Measurements from ENCODE around the gene PGAP3. TPM values are rescaled to one million over a fixed set of nuclear protein-coding genes. Genes with fewer than 3 reads are reported as not detected.

PGAP3 gene
- total RNA-seq, 1 experiment from 2014 or later, result 13.2 TPM

DNA sequence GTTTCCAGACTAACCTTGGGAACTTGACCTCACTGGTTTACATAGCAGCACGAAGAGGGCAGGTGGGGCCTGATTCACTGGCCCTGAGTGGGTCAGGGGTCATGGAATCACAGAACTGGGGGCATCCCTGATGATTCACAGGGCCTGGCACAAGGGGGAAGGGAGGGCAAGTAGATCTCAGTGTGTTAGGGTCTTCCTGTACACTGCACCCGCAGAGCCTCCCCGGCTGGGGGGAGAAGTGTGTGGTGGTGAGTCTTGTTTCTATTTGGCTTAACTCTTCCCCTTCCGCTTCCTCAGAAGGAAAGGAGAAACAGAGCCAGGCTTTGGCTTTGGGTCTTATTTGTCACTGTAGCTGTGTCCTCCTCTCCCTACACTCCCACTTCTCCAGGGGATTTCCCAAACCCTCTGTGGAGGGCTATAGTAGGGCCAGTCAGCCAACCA, 47.2 kb downstream of the PGAP3 start:
- ChIA-PET CTCF (interaction anchor here (0.7 kb wide), 1 partner anchor 89 kb away, joined by 3 read pairs; no protein-coding TSS in a partner anchor), POLR2A (interaction anchor here (0.5 kb wide), 1 partner anchor 113 kb away, joined by 3 read pairs; no protein-coding TSS in a partner anchor)
- BruUV-seq (replicated peaks), result no TSS peak
- peaks cover 39% of the 10 kb centered on the region for H3K4me1 Mint-ChIP-seq (ENCODE audit: insufficient read depth, unreplicated experiment)
- H3K27ac Mint-ChIP-seq (ENCODE audit: low read depth, unreplicated experiment), result no peak overlapping the region
- TF ChIP-seq, protein P1, sequence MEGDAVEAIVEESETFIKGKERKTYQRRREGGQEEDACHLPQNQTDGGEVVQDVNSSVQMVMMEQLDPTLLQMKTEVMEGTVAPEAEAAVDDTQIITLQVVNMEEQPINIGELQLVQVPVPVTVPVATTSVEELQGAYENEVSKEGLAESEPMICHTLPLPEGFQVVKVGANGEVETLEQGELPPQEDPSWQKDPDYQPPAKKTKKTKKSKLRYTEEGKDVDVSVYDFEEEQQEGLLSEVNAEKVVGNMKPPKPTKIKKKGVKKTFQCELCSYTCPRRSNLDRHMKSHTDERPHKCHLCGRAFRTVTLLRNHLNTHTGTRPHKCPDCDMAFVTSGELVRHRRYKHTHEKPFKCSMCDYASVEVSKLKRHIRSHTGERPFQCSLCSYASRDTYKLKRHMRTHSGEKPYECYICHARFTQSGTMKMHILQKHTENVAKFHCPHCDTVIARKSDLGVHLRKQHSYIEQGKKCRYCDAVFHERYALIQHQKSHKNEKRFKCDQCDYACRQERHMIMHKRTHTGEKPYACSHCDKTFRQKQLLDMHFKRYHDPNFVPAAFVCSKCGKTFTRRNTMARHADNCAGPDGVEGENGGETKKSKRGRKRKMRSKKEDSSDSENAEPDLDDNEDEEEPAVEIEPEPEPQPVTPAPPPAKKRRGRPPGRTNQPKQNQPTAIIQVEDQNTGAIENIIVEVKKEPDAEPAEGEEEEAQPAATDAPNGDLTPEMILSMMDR (IDR thresholded peaks at IDR 0.05; ENCODE audit: unreplicated experiment), result no peak
- no peaks in the 10 kb centered on the region for H3K27me3 Mint-ChIP-seq (ENCODE audit: insufficient read depth, unreplicated experiment)
- H3K4me3 Mint-ChIP-seq (ENCODE audit: unreplicated experiment), result no peak overlapping the region
- H3K9me3 Mint-ChIP-seq (ENCODE audit: unreplicated experiment), result no peaks in the 10 kb centered on the region
- intact Hi-C loops (cut with micrococcal nuclease), result no loop called here
- H3K36me3 Mint-ChIP-seq (ENCODE audit: insufficient read depth, unreplicated experiment), result peaks cover 10% of the 10 kb centered on the region
- no peak for DNase-seq (ENCODE audit: unreplicated experiment)

DNA sequence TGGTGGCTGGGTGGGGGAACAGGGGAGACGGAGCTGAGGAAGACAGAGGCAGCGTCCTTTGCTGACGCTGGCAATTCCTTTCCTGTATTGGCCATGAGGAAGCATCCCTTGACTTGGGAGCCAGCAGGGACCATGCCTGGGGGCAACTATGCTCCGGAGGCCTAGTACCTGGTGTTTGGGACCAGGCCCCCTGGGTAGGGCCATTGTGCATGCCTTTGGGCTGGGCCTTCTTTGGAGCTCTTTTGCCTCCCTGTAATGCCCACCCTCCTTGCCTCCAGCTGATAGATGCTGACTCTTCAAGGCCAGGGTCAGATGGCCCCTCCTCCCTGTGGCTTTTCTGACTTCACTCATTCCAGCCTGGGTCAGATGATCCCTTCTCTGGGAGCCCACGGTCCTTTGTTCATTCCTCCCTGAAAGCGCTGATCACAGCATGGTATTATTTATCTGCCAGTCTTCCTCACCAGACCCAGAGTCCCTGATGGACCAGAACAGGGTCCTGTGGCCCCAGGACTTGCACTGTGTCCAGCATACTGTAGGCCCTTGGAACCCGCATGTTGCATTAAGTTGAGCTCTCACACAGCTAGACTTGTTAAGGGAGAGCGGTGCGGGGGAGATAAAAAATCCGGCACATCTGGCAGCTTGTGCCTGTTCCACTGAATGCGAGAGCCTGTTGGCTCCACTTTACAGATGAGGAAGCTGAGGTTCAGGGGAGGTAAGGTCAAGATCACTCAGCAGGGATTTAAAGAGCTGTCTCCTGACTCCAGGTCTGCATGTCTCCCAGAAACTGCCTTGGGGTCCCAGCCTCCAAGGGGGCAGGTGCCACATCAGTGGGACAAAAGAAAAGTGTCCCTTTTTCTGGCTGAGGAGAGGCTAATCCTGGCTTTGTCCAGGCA, 48.0 kb downstream of the PGAP3 start:
- BruUV-seq (replicated peaks), result no TSS peak
- Mint-ChIP-seq H3K4me1 (ENCODE audit: insufficient read depth, unreplicated experiment) (peaks cover 39% of the 10 kb centered on the region), H3K27ac (ENCODE audit: low read depth, unreplicated experiment) (peak overlapping the region; percentile 97), H3K27me3 (ENCODE audit: insufficient read depth, unreplicated experiment) (no peaks in the 10 kb centered on the region), H3K36me3 (ENCODE audit: insufficient read depth, unreplicated experiment) (peaks cover 2% of the 10 kb centered on the region), H3K4me3 (ENCODE audit: unreplicated experiment) (no peak overlapping the region), H3K9me3 (ENCODE audit: unreplicated experiment) (no peaks in the 10 kb centered on the region)
- intact Hi-C loops (cut with micrococcal nuclease), result loop anchor here (5.0 kb wide), 2 partner anchors 47 to 112 kb away; partner anchors contain the start of gene PGAP3
- ChIA-PET CTCF (interaction anchor here (0.7 to 9.9 kb wide), 3 partner anchors 14 to 90 kb away, joined by 3 to 146 read pairs (median 6); no protein-coding TSS in a partner anchor), POLR2A (no interaction called here)
- DNase-seq (ENCODE audit: unreplicated experiment), result no peak
- TF ChIP-seq, protein P1 (IDR thresholded peaks at IDR 0.05; ENCODE audit: unreplicated experiment), result no peak

DNA sequence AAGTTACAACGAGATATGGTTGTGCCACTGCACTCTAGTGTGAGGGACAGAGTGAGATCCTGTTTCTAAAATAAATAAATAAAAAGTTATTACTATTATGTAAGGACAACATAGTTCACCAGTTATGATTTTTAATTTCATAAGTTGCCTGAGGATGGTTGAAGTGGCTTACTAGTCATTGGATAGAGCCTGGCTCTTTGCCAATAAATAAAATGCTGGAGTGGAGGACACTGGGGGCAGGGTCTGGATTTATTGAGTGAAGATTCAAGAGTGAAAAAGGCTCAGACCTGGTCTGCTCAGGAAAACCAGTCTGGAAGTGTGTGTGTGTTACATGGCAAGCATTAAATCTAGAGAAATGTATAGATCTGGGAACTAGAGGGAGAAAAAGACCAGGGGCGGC, 48.8 kb downstream of the PGAP3 start:
- no peaks in the 10 kb centered on the region for H3K36me3 Mint-ChIP-seq (ENCODE audit: insufficient read depth, unreplicated experiment)
- BruUV-seq (replicated peaks), result no TSS peak
- ChIA-PET POLR2A (no interaction called here), CTCF (interaction anchor here (1.4 to 9.9 kb wide), 2 partner anchors 15 to 17 kb away, joined by 6 to 146 read pairs; no protein-coding TSS in a partner anchor)
- H3K27ac Mint-ChIP-seq (ENCODE audit: low read depth, unreplicated experiment), result peak overlapping the region; percentile 97
- no peak for DNase-seq (ENCODE audit: unreplicated experiment)
- peaks cover 35% of the 10 kb centered on the region for H3K4me1 Mint-ChIP-seq (ENCODE audit: insufficient read depth, unreplicated experiment)
- H3K9me3 Mint-ChIP-seq (ENCODE audit: unreplicated experiment), result no peaks in the 10 kb centered on the region
- TF ChIP-seq, protein P1 (IDR thresholded peaks at IDR 0.05; ENCODE audit: unreplicated experiment), result no peak
- H3K4me3 Mint-ChIP-seq (ENCODE audit: unreplicated experiment), result no peak overlapping the region
- H3K27me3 Mint-ChIP-seq (ENCODE audit: insufficient read depth, unreplicated experiment), result no peaks in the 10 kb centered on the region
- intact Hi-C loops (cut with micrococcal nuclease), result loop anchor here (5.0 kb wide), 2 partner anchors 48 to 113 kb away; partner anchors contain the start of gene PGAP3

DNA sequence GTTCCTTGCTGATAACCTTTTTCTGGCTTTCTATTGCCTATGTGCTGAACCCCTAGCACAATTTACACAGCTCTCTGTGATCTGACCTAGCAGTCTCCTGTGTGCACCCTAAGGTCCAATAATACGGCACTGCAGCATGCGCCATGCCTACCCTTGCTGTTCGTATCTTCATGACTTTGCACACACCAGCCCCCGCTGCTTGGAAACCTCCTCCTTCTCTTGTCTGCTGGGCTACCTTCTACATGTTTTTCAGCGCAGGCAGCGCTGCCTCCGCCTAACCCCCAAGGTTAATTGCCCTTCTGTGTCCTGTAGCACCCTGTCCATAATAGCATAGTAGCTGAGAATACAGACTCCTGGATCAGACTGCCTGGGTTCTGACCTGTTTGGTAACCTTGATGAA, 49.5 kb downstream of the PGAP3 start:
- Mint-ChIP-seq H3K4me3 (ENCODE audit: unreplicated experiment) (peak overlapping the region; percentile 93), H3K27ac (ENCODE audit: low read depth, unreplicated experiment) (peak overlapping the region; percentile 97), H3K9me3 (ENCODE audit: unreplicated experiment) (no peaks in the 10 kb centered on the region), H3K36me3 (ENCODE audit: insufficient read depth, unreplicated experiment) (no peaks in the 10 kb centered on the region), H3K27me3 (ENCODE audit: insufficient read depth, unreplicated experiment) (no peaks in the 10 kb centered on the region), H3K4me1 (ENCODE audit: insufficient read depth, unreplicated experiment) (peaks cover 27% of the 10 kb centered on the region)
- CTCF ChIA-PET, result interaction anchor here (0.6 to 9.9 kb wide), 8 partner anchors 14 to 523 kb away, joined by 3 to 146 read pairs (median 4); partner anchors contain the start of gene MIEN1
- intact Hi-C loops (cut with micrococcal nuclease), result loop anchor here (5.0 kb wide), 2 partner anchors 49 to 114 kb away; partner anchors contain the start of gene PGAP3
- TF ChIP-seq, protein P1 (IDR thresholded peaks at IDR 0.05; ENCODE audit: unreplicated experiment), result no peak
- DNase-seq (ENCODE audit: unreplicated experiment), result no peak
- BruUV-seq (replicated peaks), result no TSS peak
- POLR2A ChIA-PET, result interaction anchor here (1.1 to 2.4 kb wide), 6 partner anchors 20 to 343 kb away, joined by 3 to 16 read pairs (median 6); partner anchors contain the start of genes ERBB2, PGAP3 and PSMD3
